IPS DF 6.9 (cell line): Measurements from ENCODE around the gene PRLR.

Source experiments
- DNase-seq: peaks from one replicate; pipeline ENCODE4 v3.0.0-alpha.2; 2013; ENCODE audit warnings: low read depth, low spot score
- H3K27ac ChIP-seq: one replicate; pipeline ENCODE4 v1.5.1; 2013; ENCODE audit warnings: low read length, control low read depth
- H3K27me3 ChIP-seq: 2 replicates; pipeline ENCODE4 v1.6.1; 2013; ENCODE audit warnings: mild to moderate bottlenecking, low read length; ENCODE audit not compliant: control insufficient read depth, insufficient read depth
- H3K36me3 ChIP-seq: 2 replicates; pipeline ENCODE4 v1.6.1; 2013; ENCODE audit warnings: low read length; ENCODE audit not compliant: control insufficient read depth, insufficient read depth
- H3K4me1 ChIP-seq: 2 replicates; pipeline ENCODE4 v1.6.1; 2013; ENCODE audit warnings: low read length; ENCODE audit not compliant: control insufficient read depth, insufficient read depth
- H3K4me3 ChIP-seq: 2 replicates; pipeline ENCODE4 v1.5.1; 2013; ENCODE audit warnings: mild to moderate bottlenecking, low read length
- H3K9me3 ChIP-seq: 2 replicates; pipeline ENCODE4 v1.6.1; 2013; ENCODE audit warnings: low read length, inconsistent platforms; ENCODE audit not compliant: control insufficient read depth, insufficient read depth
- WGBS: extraction: QIAGEN DNeasy Blood & Tissue Kit; methylation state at CpG from one replicate; pipeline ENCODE4 v1.1.7; 2013; ENCODE audit warnings: mixed read lengths, missing lambda C conversion rate; ENCODE audit not compliant: insufficient read length, insufficient coverage; 5-methylcytosine and 5-hydroxymethylcytosine counted together

The PRLR gene

DNA sequence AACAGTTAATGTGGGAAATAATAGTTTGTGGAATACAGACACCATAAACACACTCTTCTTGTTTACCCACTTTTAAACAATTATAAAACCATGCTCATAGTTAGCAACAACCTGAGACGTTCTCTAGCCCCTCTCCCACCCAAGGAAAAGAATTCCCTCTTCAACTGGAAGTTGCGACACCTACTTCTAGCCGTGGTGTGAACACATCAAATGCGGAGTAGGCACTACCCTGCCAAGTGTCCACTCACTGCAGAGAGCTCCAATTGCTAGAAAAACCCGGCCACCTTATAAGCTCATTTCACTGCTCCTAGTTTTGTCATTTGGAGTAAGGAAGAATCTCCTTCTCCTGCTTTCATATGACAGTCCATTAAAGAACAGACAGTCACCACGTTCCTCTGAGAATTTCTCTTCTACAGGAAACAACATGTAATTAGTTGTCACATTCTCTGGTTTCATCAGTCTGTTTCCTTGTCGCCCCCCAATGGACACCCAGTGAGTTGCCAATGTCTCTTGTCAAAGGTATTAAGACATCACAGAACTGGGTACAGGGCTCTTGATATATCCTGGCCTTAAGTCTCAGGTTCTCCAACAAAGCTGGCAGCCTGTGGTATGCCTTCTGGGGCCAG lies 47.3 kb downstream of the PRLR start:
- H3K27ac ChIP-seq, result no peak overlapping the region
- no peaks in the 10 kb centered on the region for H3K27me3 ChIP-seq
- no CpG with 5 or more reads among the region's 7 CpGs for WGBS
- H3K4me3 ChIP-seq, result no peak overlapping the region
- H3K4me1 ChIP-seq, result peaks cover 3% of the 10 kb centered on the region; the same call in 1 of the 2 replicates
- DNase-seq, result no peak
- no peaks in the 10 kb centered on the region for H3K36me3 ChIP-seq
- H3K9me3 ChIP-seq, result no peaks in the 10 kb centered on the region

DNA sequence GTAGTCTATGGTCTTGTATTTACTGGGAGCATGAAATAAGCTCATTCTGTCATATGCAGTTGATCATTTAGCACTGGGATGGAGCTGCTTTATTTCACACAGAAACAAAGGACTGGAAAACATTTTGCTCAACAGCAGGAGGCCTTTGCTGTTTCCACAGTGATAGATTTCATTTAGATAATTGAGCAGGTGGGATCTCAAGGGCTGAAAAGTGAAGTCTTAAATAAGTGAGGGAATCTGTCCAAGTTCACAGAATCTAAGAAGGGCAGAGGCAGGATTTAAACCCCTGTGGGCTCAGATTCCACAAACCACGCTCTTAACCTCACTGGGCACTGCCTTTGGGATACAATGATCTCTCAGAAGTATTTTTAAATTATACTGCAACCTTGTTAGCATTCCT lies 47.8 kb downstream of the PRLR start:
- Histone ChIP-seq H3K9me3 (no peaks in the 10 kb centered on the region), H3K4me1 (peaks cover 3% of the 10 kb centered on the region; the same call in 1 of the 2 replicates), H3K27me3 (no peaks in the 10 kb centered on the region), H3K27ac (no peak overlapping the region), H3K4me3 (no peak overlapping the region), H3K36me3 (no peaks in the 10 kb centered on the region)
- DNase-seq, result no peak
- no CpG with 5 or more reads among the region's 1 CpG for WGBS

DNA sequence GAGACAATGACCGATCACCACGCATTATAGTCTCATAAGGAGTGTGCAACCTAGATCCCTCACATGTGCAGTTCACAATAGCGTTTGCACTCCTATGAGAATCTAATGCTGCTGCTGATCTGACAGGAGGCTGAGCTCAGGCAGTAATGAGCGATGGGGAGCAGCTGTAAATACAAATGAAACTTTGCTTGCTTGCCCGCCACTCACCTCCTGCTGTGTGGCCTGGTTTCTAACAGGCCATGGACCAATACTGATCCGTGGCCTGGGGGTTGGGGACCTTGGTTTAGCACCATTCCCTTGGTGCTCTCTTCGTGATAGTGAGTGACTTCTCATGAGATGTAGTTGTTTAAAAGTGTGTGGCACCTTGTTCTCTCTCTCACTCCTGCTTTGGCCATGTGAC lies 50.2 kb downstream of the PRLR start:
- no peak overlapping the region for H3K27ac ChIP-seq
- H3K4me3 ChIP-seq, result no peak overlapping the region
- no peaks in the 10 kb centered on the region for H3K36me3 ChIP-seq
- no peaks in the 10 kb centered on the region for H3K9me3 ChIP-seq
- peaks cover 3% of the 10 kb centered on the region; the same call in 1 of the 2 replicates for H3K4me1 ChIP-seq
- DNase-seq, result no peak
- H3K27me3 ChIP-seq, result no peaks in the 10 kb centered on the region
- no CpG with 5 or more reads among the region's 7 CpGs for WGBS

DNA sequence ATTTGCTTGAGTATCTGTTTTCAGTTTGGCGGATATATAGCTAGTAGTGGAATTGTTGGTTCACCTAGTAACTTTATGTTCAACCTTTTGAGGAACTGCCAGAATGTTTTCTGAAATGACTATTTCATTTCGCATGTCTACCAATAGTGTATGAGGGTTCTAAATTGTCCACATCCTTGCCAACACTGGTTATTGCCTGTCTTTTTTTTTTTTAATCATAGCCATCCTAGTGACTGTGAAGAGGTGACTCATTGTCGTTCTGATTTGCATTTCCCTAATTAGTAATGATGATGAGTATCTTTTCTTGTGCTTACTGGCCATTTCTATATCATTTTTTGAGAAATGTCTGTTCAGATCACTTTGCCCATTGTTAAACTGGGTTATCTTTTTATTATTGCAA lies 52.5 kb downstream of the PRLR start:
- Histone ChIP-seq H3K27me3 (no peaks in the 10 kb centered on the region), H3K27ac (no peak overlapping the region), H3K4me3 (no peak overlapping the region), H3K36me3 (no peaks in the 10 kb centered on the region), H3K4me1 (no peaks in the 10 kb centered on the region), H3K9me3 (no peaks in the 10 kb centered on the region)
- DNase-seq, result no peak
- no CpG with 5 or more reads among the region's 3 CpGs for WGBS

DNA sequence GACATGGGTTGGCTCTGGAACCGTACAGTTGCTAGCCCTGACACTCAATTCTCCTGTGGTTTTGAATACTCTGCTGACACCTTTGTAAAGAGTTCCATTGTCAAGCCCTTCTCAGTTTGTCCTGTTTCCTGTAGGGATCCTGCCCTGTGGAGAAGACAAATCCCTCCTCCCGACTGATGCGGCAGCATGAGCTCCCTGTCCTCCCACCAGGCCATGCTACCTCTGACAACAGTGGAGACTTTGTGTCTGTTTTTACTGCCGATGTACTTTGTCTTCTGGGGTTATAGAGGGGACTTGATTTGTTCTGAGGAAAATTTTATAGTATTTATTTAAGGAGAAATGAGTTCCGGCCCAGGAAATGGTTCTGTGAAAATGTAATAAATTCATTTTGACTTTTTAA lies 57.8 kb downstream of the PRLR start:
- H3K9me3 ChIP-seq, result no peaks in the 10 kb centered on the region
- DNase-seq, result no peak
- H3K27me3 ChIP-seq, result no peaks in the 10 kb centered on the region
- H3K36me3 ChIP-seq, result no peaks in the 10 kb centered on the region
- WGBS, result 100% methylated on average over 1 of the region's 5 CpGs
- no peaks in the 10 kb centered on the region for H3K4me1 ChIP-seq
- no peak overlapping the region for H3K27ac ChIP-seq
- H3K4me3 ChIP-seq, result no peak overlapping the region

- Histone ChIP-seq H3K4me1 (no peaks in the 10 kb centered on the region), H3K27ac (no peak overlapping the region), H3K4me3 (no peak overlapping the region), H3K36me3 (no peaks in the 10 kb centered on the region), H3K9me3 (no peaks in the 10 kb centered on the region), H3K27me3 (no peaks in the 10 kb centered on the region)
- DNase-seq, result no peak
- WGBS, result no CpG with 5 or more reads among the region's 4 CpGs
Measured at GRCh38 chr5:35171991-35172390, 58.3 kb downstream of the PRLR start.

DNA sequence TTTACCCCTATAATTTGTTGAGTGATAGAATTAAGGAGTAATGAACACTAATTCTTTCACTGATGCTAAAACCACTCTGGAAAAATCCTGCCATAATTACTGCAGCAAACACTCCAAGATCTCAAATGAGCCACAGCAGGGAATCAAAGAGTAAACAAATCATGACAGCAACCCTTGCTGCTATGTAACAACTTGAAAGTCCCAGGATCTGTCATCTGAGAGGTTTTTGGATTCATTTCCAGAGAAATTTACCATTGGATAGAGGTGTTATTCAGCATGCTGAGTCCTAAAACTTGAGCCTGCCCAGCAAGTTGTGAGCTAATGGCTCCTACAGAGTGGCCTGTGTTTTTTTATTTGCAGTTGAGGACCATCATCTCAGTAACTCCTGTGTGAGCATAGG lies 59.2 kb downstream of the PRLR start:
- Histone ChIP-seq H3K4me1 (no peaks in the 10 kb centered on the region), H3K27ac (no peak overlapping the region), H3K27me3 (no peaks in the 10 kb centered on the region), H3K9me3 (no peaks in the 10 kb centered on the region), H3K4me3 (no peak overlapping the region), H3K36me3 (no peaks in the 10 kb centered on the region)
- DNase-seq, result no peak

- H3K27ac ChIP-seq, result no peak overlapping the region
- H3K4me3 ChIP-seq, result no peak overlapping the region
- WGBS, result no CpG with 5 or more reads among the region's 1 CpG
- no peaks in the 10 kb centered on the region for H3K36me3 ChIP-seq
- no peaks in the 10 kb centered on the region for H3K4me1 ChIP-seq
- H3K27me3 ChIP-seq, result no peaks in the 10 kb centered on the region
- H3K9me3 ChIP-seq, result no peaks in the 10 kb centered on the region
- DNase-seq, result no peak
Measured at GRCh38 chr5:35166043-35166442, 64.2 kb downstream of the PRLR start.

DNA sequence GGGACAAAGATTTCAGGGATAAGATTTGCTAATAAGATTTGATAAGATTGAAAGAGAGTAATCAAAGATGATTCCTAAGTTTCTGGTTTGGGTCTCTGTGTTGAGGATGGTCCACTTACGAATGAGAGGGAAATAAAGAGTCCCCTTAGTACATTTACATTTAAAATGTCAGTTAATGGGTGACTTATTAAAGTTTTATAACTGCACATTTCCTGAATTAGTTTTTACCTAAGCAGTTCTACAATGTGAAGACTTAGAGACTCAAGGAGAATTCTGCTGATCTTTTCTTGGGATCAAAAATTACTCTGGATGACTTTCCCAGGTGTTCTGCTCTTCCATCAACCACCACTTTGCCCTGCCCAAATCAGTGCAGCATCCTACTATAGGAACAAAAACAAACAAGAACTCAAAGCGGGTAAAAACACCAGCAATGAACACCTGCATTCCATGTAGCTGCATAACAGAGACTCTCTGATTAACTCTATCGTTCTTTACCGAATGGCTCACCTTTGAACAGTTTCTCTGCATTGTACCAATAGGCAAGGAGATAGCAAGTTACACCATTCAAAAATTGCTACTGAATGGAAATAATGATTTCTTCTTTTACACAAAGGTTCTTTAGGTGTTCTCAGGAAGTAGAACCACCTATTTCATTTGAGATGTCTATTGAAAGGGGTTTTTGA lies 65.3 kb downstream of the PRLR start:
- Histone ChIP-seq H3K9me3 (no peaks in the 10 kb centered on the region), H3K27me3 (no peaks in the 10 kb centered on the region), H3K27ac (no peak overlapping the region), H3K4me3 (no peak overlapping the region), H3K4me1 (no peaks in the 10 kb centered on the region), H3K36me3 (no peaks in the 10 kb centered on the region)
- no CpG with 5 or more reads among the region's 4 CpGs for WGBS
- no peak for DNase-seq

GRCh38 chr5:35163710-35164033 lies 66.6 kb downstream of the PRLR start:
- DNase-seq, result no peak
- H3K4me3 ChIP-seq, result no peak overlapping the region
- H3K36me3 ChIP-seq, result no peaks in the 10 kb centered on the region
- H3K27me3 ChIP-seq, result no peaks in the 10 kb centered on the region
- no peaks in the 10 kb centered on the region for H3K9me3 ChIP-seq
- no peaks in the 10 kb centered on the region for H3K4me1 ChIP-seq
- no peak overlapping the region for H3K27ac ChIP-seq
